Measurements from ENCODE around the gene TOR1B.
"Not testable (repeated sequence)": the region's sequence is repeated elsewhere in the genome, so short reads cannot be mapped to it uniquely, and the experiment has no call there.

The TOR1B gene, protein sequence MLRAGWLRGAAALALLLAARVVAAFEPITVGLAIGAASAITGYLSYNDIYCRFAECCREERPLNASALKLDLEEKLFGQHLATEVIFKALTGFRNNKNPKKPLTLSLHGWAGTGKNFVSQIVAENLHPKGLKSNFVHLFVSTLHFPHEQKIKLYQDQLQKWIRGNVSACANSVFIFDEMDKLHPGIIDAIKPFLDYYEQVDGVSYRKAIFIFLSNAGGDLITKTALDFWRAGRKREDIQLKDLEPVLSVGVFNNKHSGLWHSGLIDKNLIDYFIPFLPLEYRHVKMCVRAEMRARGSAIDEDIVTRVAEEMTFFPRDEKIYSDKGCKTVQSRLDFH

GRCh38 chr9:129802833-129803675, at the start of gene TOR1B:
Gene TOR1B, plus strand, starts transcription at chr9:129803184. Its CDS starts 29 bp downstream, at chr9:129803213.
- DNase-seq (ENCODE audit: low read depth) = peak; percentile 86

DNA sequence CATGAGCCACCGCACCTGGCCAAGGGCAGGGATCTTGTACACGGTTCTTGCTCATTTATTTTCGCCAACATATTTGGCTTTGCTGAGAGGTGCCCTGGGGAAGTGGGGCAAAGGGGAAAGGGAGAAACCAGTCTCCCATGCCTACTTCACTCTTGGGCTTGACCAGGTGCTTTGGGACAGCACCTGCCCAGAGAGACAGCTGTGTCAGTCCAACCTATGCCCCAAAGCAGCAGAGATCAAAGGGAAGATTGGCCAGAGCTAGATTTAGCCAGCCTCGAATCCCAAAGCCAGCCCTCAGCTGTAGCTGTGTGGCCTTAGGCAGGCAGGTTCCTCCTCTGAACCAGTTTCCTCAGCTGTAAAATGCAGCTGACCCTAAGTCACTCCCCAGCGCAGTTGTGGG, 47.8 kb upstream of the TOR1B start:
- no peak for DNase-seq (ENCODE audit: low read depth)

GRCh38 chr9:129756191-129756590, 46.8 kb upstream of the TOR1B start:
- DNase-seq (ENCODE audit: low read depth) = no peak

DNA sequence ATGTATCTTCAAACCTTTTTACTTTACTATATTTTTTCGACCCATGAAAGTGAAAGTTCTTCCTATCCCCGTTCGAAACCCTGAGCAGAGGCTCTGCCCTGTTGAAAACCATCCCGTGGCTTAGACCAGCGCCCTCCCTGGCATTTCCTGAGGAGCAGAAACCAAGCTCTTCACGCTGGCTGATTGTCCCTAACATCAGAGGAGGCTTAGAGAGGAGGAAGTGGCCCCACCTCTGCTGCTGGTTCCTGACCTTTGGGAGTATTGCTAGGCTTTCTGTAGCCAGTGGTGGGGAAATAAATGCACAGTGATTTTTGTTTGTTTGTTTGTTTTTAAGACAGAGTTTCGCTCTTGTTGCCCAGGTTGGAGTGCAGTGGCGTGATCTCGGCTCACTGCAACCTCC, 45.9 kb upstream of the TOR1B start:
- no peak for DNase-seq (ENCODE audit: low read depth)

- DNase-seq (ENCODE audit: low read depth) = no peak
These were observed 43.7 kb upstream of the TOR1B start for GRCh38 chr9:129759319-129759718.

GRCh38 chr9:129759804-129760502, 43.0 kb upstream of the TOR1B start:
- no peak for DNase-seq (ENCODE audit: low read depth)

- not testable (repeated sequence) for DNase-seq (ENCODE audit: low read depth)
These were observed 42.2 kb upstream of the TOR1B start for GRCh38 chr9:129760784-129761183.

GRCh38 chr9:129761293-129761900, 41.6 kb upstream of the TOR1B start:
- no peak for DNase-seq (ENCODE audit: low read depth)

- no peak for DNase-seq (ENCODE audit: low read depth)
These were observed 41.0 kb upstream of the TOR1B start for GRCh38 chr9:129761901-129762369.

DNA sequence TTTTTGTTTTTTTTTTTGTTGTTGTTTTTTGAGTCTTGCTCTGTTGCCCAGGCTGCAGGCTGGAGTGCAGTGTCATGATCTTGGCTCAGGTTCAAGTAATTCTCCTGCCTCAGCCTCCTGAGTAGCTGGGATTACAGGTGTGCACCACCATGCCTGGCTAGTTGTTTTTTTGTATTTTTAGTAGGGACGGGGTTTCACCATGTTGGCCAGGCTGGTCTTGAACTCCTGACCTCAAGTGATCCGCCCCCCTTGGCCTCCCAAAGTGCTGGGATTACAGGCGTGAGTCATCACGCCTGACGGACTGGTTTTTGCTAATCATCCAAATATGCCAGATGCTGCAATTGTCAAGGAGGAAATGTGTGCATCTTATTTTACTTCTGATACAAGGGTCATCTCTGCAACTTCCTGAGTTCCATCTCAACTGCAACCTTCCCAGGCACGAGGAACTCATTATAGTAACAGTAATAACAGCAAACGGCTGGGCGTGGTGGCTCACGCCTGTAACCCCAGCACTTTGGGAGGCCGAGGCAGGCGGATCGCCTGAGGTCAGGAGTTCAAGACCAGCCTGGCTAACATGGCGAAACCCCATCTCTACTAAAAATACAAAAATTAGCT, 40.5 kb upstream of the TOR1B start:
- not testable (repeated sequence) for DNase-seq (ENCODE audit: low read depth)

DNA sequence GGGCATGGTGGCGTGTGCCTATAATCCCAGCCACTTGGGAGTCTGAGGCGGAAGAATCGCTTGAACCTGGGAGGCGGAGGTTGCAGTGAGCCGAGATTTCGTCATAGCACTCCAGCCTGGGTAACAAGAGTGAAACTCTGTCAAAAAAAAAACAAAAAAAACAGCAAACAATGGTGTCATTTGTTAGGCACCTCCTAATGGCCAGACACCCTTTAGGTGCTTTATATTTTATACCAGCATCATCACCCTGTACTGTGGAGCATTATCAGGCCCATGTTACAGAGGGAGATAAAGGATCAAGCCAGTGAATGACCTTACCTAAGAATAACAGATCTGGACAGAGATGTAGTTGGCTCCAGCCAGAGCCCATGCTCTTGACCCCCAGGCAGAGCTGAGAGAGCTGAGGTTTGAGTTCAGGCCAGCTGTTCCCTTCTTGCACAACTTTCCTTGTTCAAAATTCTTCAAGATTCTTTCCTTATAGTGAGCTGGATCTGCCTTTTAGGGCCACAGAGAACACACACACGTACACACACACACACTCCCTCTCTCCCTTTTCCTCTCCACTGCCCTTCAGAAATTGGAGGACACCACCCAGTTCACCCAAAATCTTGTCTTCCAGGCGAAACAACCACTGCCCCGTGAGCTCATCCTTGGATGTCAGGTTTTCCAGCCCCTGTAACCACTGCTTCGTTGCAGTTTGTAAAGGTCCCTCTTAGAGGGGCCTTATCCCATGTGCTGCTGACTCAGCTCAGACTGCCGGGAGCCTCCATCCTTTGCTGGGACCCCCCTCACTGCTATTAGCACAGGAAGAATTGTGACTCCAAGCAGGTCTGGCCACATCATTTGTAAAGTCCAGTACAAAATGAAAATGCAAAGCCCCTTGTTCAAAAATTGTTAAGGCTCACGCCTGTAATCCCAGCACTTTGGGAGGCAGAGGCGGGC, 39.7 kb upstream of the TOR1B start:
- no peak for DNase-seq (ENCODE audit: low read depth)

DNA sequence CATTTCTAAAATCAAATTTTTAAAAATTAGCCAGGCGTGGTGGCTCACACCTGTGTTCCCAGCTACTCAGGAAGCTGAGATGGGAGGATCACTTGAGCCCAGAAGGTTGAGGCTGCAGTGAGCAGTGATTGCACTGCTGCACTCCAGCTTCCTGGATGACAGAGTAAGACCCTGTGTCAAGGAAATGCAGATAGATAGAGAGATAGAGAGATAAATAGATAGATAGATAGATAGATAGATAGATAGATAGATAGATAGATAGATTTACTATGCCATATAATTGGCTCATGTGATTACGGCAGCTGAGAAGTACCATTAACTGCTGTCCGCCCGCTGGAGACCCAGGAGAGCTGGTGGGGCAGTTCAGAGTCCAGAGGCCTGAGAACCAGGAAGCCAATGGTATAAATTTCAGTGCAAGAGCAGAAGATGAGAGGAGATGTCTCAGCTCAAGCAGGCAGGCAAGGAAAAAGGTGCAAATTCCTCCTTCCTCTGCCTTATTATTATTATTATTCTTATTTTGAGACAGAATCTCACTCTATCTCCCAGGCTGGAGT, 37.1 kb upstream of the TOR1B start:
- no peak for DNase-seq (ENCODE audit: low read depth)

GRCh38 chr9:129768486-129768885, 34.5 kb upstream of the TOR1B start:
- no peak for DNase-seq (ENCODE audit: low read depth)

DNA sequence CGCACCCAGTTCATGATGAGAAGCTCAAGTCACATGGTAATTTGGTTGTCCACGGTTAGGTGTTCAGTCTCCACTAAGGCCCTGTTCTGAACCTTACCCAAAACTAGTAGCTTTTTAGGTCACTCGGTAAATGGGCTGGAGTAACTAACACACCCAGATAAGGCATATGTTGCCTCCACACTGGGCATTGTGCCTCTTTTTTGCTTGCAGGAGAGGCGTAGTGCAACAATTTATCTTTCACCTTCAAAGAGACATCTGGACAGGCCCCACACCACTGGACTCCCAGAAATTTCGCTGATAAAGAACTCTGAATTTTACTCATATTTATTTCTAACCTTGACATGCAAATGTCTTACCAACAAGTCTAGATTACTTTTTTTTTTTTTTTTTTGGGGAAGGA, 33.3 kb upstream of the TOR1B start:
- no peak for DNase-seq (ENCODE audit: low read depth)

GRCh38 chr9:129770741-129771140, 32.2 kb upstream of the TOR1B start:
- no peak for DNase-seq (ENCODE audit: low read depth)

GRCh38 chr9:129773262-129774048, 29.5 kb upstream of the TOR1B start:
- DNase-seq (ENCODE audit: low read depth) = no peak

- no peak for DNase-seq (ENCODE audit: low read depth)
These were observed 28.1 kb upstream of the TOR1B start for GRCh38 chr9:129774791-129775447.

- DNase-seq (ENCODE audit: low read depth) = no peak
These were observed 27.6 kb upstream of the TOR1B start for GRCh38 chr9:129775448-129775798.

DNA sequence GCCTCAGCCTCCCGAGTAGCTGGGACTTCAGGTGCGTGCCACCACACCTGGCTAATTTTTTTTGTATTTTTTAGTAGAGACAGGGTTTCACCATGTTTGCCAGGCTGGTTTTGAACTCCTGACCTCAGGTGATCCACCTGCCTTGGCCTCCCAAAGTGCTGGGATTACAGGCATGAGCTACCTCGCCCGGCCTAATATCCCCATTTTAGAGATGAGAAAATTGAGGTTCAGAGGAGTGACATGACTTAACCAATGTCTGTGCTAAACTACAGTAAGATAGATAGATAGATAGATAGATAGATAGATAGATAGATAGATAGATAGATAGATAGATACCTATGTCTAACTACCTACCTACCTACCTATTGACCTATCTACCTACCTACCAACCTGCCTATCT, 26.9 kb upstream of the TOR1B start:
- not testable (repeated sequence) for DNase-seq (ENCODE audit: low read depth)

Data from CMK (cell line).